ENCODE results near the gene NTPCR.

The NTPCR gene

GRCh38 chr1:232965124-232965911 is 14.9 kb downstream of the NTPCR start:
- DNase-seq: peak; percentile 87

- peak; percentile 86 for DNase-seq
Measured at GRCh38 chr1:232965912-232966217, 15.5 kb downstream of the NTPCR start.

- peak; percentile 53 for DNase-seq
Measured at GRCh38 chr1:232966663-232967062, 16.3 kb downstream of the NTPCR start.

GRCh38 chr1:232968391-232968790 is 18.0 kb downstream of the NTPCR start:
- DNase-seq: peak; percentile 64

GRCh38 chr1:232968965-232969364 is 18.6 kb downstream of the NTPCR start:
- no peak for DNase-seq

GRCh38 chr1:232969799-232970198 is 19.4 kb downstream of the NTPCR start:
- DNase-seq: no peak

- DNase-seq: no peak
Measured at GRCh38 chr1:232970508-232970907, 20.1 kb downstream of the NTPCR start.

- no peak for DNase-seq
Measured at GRCh38 chr1:232973652-232974611, 23.5 kb downstream of the NTPCR start.

GRCh38 chr1:232974971-232975370 is 24.6 kb downstream of the NTPCR start:
- DNase-seq: no peak

- peak; percentile 47 for DNase-seq
Measured at GRCh38 chr1:232978091-232978634, 27.8 kb downstream of the NTPCR start.

GRCh38 chr1:232978815-232979214 is 28.4 kb downstream of the NTPCR start:
- DNase-seq: no peak

GRCh38 chr1:232979558-232979957 is 29.1 kb downstream of the NTPCR start:
- no peak for DNase-seq

GRCh38 chr1:232980355-232980978 is 30.1 kb downstream of the NTPCR start:
- no peak for DNase-seq

- DNase-seq: no peak
Measured at GRCh38 chr1:232980986-232981560, 30.7 kb downstream of the NTPCR start.

- DNase-seq: peak; percentile 10
Measured at GRCh38 chr1:232982238-232982944, 32.0 kb downstream of the NTPCR start.

- DNase-seq: no peak
Measured at GRCh38 chr1:232983375-232983774, 33.0 kb downstream of the NTPCR start.

GRCh38 chr1:232983817-232984567 is 33.6 kb downstream of the NTPCR start:
- DNase-seq: no peak

- no peak for DNase-seq
Measured at GRCh38 chr1:232984577-232985425, 34.4 kb downstream of the NTPCR start.

GRCh38 chr1:232985882-232986526 is 35.6 kb downstream of the NTPCR start:
- no peak for DNase-seq

GRCh38 chr1:232986527-232986922 is 36.1 kb downstream of the NTPCR start:
- DNase-seq: no peak

Data from NCI-H82 (cell line).